Trophoblast cell (in vitro differentiated cells and primary cell): ENCODE results near the gene MOGAT1. TPM values are rescaled to one million over a fixed set of nuclear protein-coding genes. Genes with fewer than 3 reads are reported as not detected.

ENCODE experiments used
- DNase-seq, 2 donors: peaks; one replicate each; pipeline ENCODE4 v3.0.0-alpha.2; 2016
- H2AFZ ChIP-seq: 2 replicates; pipeline ENCODE4 v1.6.1; 2013; ENCODE audit warnings: low read length, moderate library complexity, mild to moderate bottlenecking; ENCODE audit not compliant: insufficient read depth, poor library complexity
- H2AK5ac ChIP-seq: 2 replicates; pipeline ENCODE4 v1.6.1; 2013; ENCODE audit warnings: mild to moderate bottlenecking, low read length
- H2BK120ac ChIP-seq: 2 replicates; pipeline ENCODE4 v1.6.1; 2013; ENCODE audit warnings: low read length, mild to moderate bottlenecking, moderate library complexity; ENCODE audit not compliant: insufficient read depth, poor library complexity
- H2BK12ac ChIP-seq: 2 replicates; pipeline ENCODE4 v1.6.1; 2013; ENCODE audit warnings: mild to moderate bottlenecking, low read length, moderate library complexity
- H2BK5ac ChIP-seq: 2 replicates; pipeline ENCODE4 v1.6.1; 2013; ENCODE audit warnings: low read length, low read depth, moderate library complexity, mild to moderate bottlenecking; ENCODE audit not compliant: poor library complexity
- H3K14ac ChIP-seq: 2 replicates; pipeline ENCODE4 v1.6.1; 2013; ENCODE audit warnings: mild to moderate bottlenecking, low read length
- H3K18ac ChIP-seq: 2 replicates; pipeline ENCODE4 v1.6.1; 2013; ENCODE audit warnings: mild to moderate bottlenecking, low read length
- H3K23ac ChIP-seq: 2 replicates; pipeline ENCODE4 v1.6.1; 2013; ENCODE audit warnings: low read length
- H3K27ac ChIP-seq: 2 replicates; pipeline ENCODE4 v1.5.1; 2013; ENCODE audit warnings: low read depth, mild to moderate bottlenecking, inconsistent platforms, low read length, moderate library complexity
- H3K27me3 ChIP-seq: 2 replicates; pipeline ENCODE4 v1.6.1; 2013; ENCODE audit warnings: inconsistent platforms, mild to moderate bottlenecking, low read length, moderate library complexity; ENCODE audit not compliant: insufficient read depth
- H3K36me3 ChIP-seq, 2 experiments: 1 replicate in 1 of 2; 2 replicates in 1 of 2; pipeline ENCODE4 v1.6.1; 2013; ENCODE audit warnings: low read length in 2 of 2, mild to moderate bottlenecking in 2 of 2, moderate library complexity in 1 of 2; ENCODE audit not compliant: insufficient read depth in 2 of 2, control insufficient read depth in 1 of 2
- H3K4ac ChIP-seq: 2 replicates; pipeline ENCODE4 v1.6.1; 2013; ENCODE audit warnings: low read depth, mild to moderate bottlenecking, low read length, moderate library complexity
- H3K4me1 ChIP-seq, 2 experiments: 1 replicate in 1 of 2; 2 replicates in 1 of 2; pipeline ENCODE4 v1.6.1; 2013; ENCODE audit warnings: low read length in 2 of 2, mild to moderate bottlenecking in 2 of 2, moderate library complexity in 1 of 2; ENCODE audit not compliant: insufficient read depth in 2 of 2, control insufficient read depth in 1 of 2
- H3K4me2 ChIP-seq: 2 replicates; pipeline ENCODE4 v1.6.1; 2013; ENCODE audit warnings: inconsistent platforms, mild to moderate bottlenecking, low read length, moderate library complexity
- H3K4me3 ChIP-seq: 2 replicates; pipeline ENCODE4 v1.5.1; 2013; ENCODE audit warnings: mild to moderate bottlenecking, low read depth, low read length, inconsistent platforms
- H3K79me1 ChIP-seq: one replicate; pipeline ENCODE4 v1.6.1; 2013; ENCODE audit warnings: low read length
- H3K79me2 ChIP-seq: 2 replicates; pipeline ENCODE4 v1.6.1; 2013; ENCODE audit warnings: low read length, mild to moderate bottlenecking; ENCODE audit not compliant: control insufficient read depth, insufficient read depth, poor library complexity
- H3K9ac ChIP-seq: 2 replicates; pipeline ENCODE4 v1.6.1; 2013; ENCODE audit warnings: mild to moderate bottlenecking, low read length
- H3K9me3 ChIP-seq: 2 replicates; pipeline ENCODE4 v1.6.1; 2013; ENCODE audit warnings: low read depth, mild to moderate bottlenecking, control low read depth, inconsistent platforms, low read length; ENCODE audit not compliant: insufficient read depth
- H4K12ac ChIP-seq: 2 replicates; pipeline ENCODE4 v1.6.1; 2013; ENCODE audit warnings: low read depth, mild to moderate bottlenecking, low read length, moderate library complexity
- H4K8ac ChIP-seq: 2 replicates; pipeline ENCODE4 v1.6.1; 2013; ENCODE audit warnings: low read depth, mild to moderate bottlenecking, low read length, moderate library complexity
- H4K91ac ChIP-seq: one replicate; pipeline ENCODE4 v1.6.1; 2013; ENCODE audit warnings: low read depth, mild to moderate bottlenecking, low read length, moderate library complexity
- whole genome bisulfite sequencing: extraction: QIAGEN DNeasy Blood & Tissue Kit; methylation state at CpG from one replicate; pipeline ENCODE4 v1.1.7; 2013; ENCODE audit warnings: missing lambda C conversion rate; ENCODE audit not compliant: insufficient read length, insufficient coverage; ENCODE audit errors: extremely low coverage; 5-methylcytosine and 5-hydroxymethylcytosine counted together
- polyA plus RNA-seq: library from polyadenylated mRNA; stranded (reverse); fragments of 200-250 nt; gene quantifications from 2 replicates; pipeline ENCODE4 v1.2.3, GENCODE V29; 2013

The MOGAT1 gene, protein sequence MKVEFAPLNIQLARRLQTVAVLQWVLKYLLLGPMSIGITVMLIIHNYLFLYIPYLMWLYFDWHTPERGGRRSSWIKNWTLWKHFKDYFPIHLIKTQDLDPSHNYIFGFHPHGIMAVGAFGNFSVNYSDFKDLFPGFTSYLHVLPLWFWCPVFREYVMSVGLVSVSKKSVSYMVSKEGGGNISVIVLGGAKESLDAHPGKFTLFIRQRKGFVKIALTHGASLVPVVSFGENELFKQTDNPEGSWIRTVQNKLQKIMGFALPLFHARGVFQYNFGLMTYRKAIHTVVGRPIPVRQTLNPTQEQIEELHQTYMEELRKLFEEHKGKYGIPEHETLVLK
- not detected in 2 replicates for polyA plus RNA-seq

DNA sequence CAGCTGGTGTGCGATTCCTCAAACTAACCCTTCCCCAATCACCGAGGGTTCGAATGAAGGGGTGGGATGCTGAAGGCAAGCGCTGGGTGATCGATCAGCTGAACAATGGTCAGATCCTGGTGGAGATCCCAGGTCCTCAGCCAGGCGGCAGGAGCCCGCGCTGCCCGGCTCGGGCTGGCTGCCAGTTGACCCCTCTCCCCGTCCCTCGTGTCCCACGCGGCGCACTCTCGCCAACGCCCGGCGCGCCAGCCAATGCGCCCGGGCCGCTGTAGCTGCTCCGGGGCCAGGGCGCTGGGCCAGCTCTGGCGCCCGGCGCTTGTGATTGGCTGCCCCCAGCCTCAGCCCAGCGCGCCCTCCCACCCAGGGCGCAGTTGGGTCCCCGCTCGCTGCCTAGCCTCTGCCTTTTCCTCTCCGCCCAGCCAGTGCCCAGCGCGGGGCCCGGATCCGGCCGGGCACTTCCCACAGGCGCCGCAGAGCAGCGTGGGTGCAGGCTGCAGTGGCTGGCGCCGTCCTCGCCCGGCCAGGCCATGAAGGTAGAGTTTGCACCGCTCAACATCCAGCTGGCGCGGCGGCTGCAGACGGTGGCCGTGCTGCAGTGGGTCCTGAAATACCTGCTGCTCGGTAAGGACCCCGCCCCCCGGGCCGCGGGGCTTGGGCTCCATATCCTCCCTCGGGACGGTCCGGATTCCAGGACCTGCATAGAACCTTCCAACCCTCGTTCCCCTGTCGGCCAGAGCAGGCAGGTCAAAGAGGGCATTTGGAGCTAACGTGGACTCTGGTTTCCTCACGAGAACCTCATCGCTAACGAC, at the start of gene MOGAT1:
TSS of gene MOGAT1 (plus strand) at position 400 of the 809 bp plus-strand sequence. CDS start at position 528, 128 bp downstream.
- Histone ChIP-seq H4K91ac (peak within 1 kb of the TSS; percentile 17), H3K4me1 (peaks cover 9 to 18% of the 10 kb centered on the region in 2 experiments), H3K18ac (no peak within 1 kb of the TSS), H2AK5ac (no peak within 1 kb of the TSS), H4K12ac (no peak within 1 kb of the TSS), H3K9ac (no peak within 1 kb of the TSS), H4K8ac (peak within 1 kb of the TSS; percentile 15), H3K4me3 (peak within 1 kb of the TSS; percentile 68), H3K27ac (peak within 1 kb of the TSS; percentile 14), H3K4me2 (peak within 1 kb of the TSS; percentile 98), H2BK5ac (no peak within 1 kb of the TSS), H3K36me3 (no peaks in the 10 kb centered on the region), H3K9me3 (no peaks in the 10 kb centered on the region), H2BK12ac (no peak within 1 kb of the TSS), H3K27me3 (peaks cover 5% of the 10 kb centered on the region), H3K79me2 (no peaks in the 10 kb centered on the region), H3K4ac (no peak within 1 kb of the TSS), H3K79me1 (no peaks in the 10 kb centered on the region), H2AFZ (peak within 1 kb of the TSS; percentile 93), H3K23ac (no peak within 1 kb of the TSS), H2BK120ac (peak within 1 kb of the TSS; percentile 9), H3K14ac (no peak within 1 kb of the TSS)
- DNase-seq = peak in 1 of 2 donors; percentile 38
- no CpG with 5 or more reads among the region's 66 CpGs for WGBS

GRCh38 chr2:222621893-222622292, 49.6 kb upstream of the MOGAT1 start:
- H3K79me2 ChIP-seq = no peaks in the 10 kb centered on the region
- H4K8ac ChIP-seq = no peak overlapping the region
- H3K36me3 ChIP-seq = peaks cover 9% of the 10 kb centered on the region in 2 experiments
- no peak overlapping the region for H3K4me3 ChIP-seq
- no peak for DNase-seq
- no peak overlapping the region for H2BK12ac ChIP-seq
- no peak overlapping the region for H3K4me2 ChIP-seq
- no peak overlapping the region for H2AK5ac ChIP-seq
- H2AFZ ChIP-seq = no peak overlapping the region
- no peak overlapping the region for H3K27ac ChIP-seq
- no peak overlapping the region for H4K91ac ChIP-seq
- WGBS = no CpG with 5 or more reads among the region's 4 CpGs
- H3K4ac ChIP-seq = no peak overlapping the region
- H3K14ac ChIP-seq = no peak overlapping the region
- no peaks in the 10 kb centered on the region for H3K27me3 ChIP-seq
- H2BK120ac ChIP-seq = no peak overlapping the region
- H3K9ac ChIP-seq = no peak overlapping the region
- H3K23ac ChIP-seq = no peak overlapping the region
- H3K18ac ChIP-seq = no peak overlapping the region
- no peak overlapping the region for H4K12ac ChIP-seq
- no peaks in the 10 kb centered on the region for H3K4me1 ChIP-seq
- no peaks in the 10 kb centered on the region for H3K79me1 ChIP-seq
- no peak overlapping the region for H2BK5ac ChIP-seq
- no peaks in the 10 kb centered on the region for H3K9me3 ChIP-seq

DNA sequence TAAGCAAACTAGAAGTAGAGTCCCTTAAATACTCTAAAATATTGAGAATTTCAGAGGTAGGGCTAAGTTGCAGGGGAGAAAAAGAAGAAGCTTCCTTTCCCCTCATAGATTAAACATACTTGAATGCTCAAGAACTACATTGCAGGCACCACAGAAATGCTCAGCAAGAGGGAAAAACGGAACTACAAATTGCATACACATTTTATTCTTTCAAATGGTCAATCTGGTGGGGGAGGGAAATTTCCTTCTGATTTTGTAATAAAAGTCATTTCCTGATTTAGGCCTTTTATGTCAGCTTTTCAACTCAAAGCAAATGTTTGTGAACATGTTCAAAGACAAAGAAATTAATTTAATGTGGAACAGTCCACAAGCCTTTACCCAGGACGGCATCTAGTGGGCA, 48.5 kb upstream of the MOGAT1 start:
- H3K9ac ChIP-seq = no peak overlapping the region
- WGBS = no CpG with 5 or more reads among the region's 2 CpGs
- H3K4me2 ChIP-seq = no peak overlapping the region
- H2AK5ac ChIP-seq = no peak overlapping the region
- no peak overlapping the region for H3K4me3 ChIP-seq
- peaks cover 9% of the 10 kb centered on the region in 2 experiments for H3K36me3 ChIP-seq
- no peaks in the 10 kb centered on the region for H3K79me2 ChIP-seq
- no peak overlapping the region for H3K23ac ChIP-seq
- no peak overlapping the region for H4K91ac ChIP-seq
- H3K79me1 ChIP-seq = no peaks in the 10 kb centered on the region
- H3K27me3 ChIP-seq = no peaks in the 10 kb centered on the region
- H3K4ac ChIP-seq = no peak overlapping the region
- H3K18ac ChIP-seq = no peak overlapping the region
- no peak overlapping the region for H2BK120ac ChIP-seq
- no peak overlapping the region for H2AFZ ChIP-seq
- H3K27ac ChIP-seq = no peak overlapping the region
- no peak overlapping the region for H3K14ac ChIP-seq
- DNase-seq = no peak
- no peak overlapping the region for H4K8ac ChIP-seq
- no peaks in the 10 kb centered on the region for H3K4me1 ChIP-seq
- H3K9me3 ChIP-seq = no peaks in the 10 kb centered on the region
- no peak overlapping the region for H2BK12ac ChIP-seq
- H2BK5ac ChIP-seq = no peak overlapping the region
- no peak overlapping the region for H4K12ac ChIP-seq

DNA sequence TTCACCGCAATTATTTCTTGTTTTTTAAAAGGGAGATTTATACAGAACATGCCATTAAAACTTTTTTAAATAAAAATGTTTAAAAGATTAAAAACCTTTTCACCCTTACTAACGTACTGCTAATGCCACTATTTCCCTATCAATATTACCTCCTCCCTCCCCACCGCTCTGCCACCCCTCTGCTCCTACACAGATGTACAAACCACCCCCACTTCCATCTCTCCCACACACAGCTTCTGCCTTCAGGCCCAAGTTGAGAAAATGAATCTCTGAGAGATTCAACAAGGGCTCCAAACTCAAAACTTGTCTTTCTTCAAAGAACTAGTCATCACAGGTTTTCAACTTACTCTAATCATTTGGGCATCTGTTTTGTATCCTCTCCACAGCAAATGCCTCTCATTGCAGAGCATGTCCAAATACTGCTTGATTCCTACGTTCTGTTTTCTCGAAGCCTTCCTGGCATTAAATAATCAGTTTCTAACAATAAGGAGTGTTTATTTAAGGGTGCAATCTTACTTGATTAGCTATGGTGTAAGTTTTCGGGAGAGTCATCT, 47.6 kb upstream of the MOGAT1 start:
- H3K4me2 ChIP-seq = no peak overlapping the region
- no peaks in the 10 kb centered on the region for H3K9me3 ChIP-seq
- H3K14ac ChIP-seq = no peak overlapping the region
- H3K79me2 ChIP-seq = no peaks in the 10 kb centered on the region
- H2BK5ac ChIP-seq = no peak overlapping the region
- 100% methylated on average over 1 of the region's 6 CpGs for WGBS
- no peak overlapping the region for H3K4me3 ChIP-seq
- no peak overlapping the region for H2BK120ac ChIP-seq
- H2AK5ac ChIP-seq = no peak overlapping the region
- H4K8ac ChIP-seq = no peak overlapping the region
- no peak overlapping the region for H3K23ac ChIP-seq
- H4K12ac ChIP-seq = no peak overlapping the region
- no peak overlapping the region for H3K4ac ChIP-seq
- peaks cover 9% of the 10 kb centered on the region in 2 experiments for H3K36me3 ChIP-seq
- H2BK12ac ChIP-seq = no peak overlapping the region
- H3K18ac ChIP-seq = no peak overlapping the region
- H3K27ac ChIP-seq = no peak overlapping the region
- H3K9ac ChIP-seq = no peak overlapping the region
- H2AFZ ChIP-seq = no peak overlapping the region
- no peaks in the 10 kb centered on the region for H3K79me1 ChIP-seq
- H4K91ac ChIP-seq = no peak overlapping the region
- no peaks in the 10 kb centered on the region for H3K27me3 ChIP-seq
- no peak for DNase-seq
- H3K4me1 ChIP-seq = no peaks in the 10 kb centered on the region
